CD1c-positive myeloid dendritic cell (primary cell): ENCODE measurements around the gene TK2.
"Not testable (repeated sequence)": the region's sequence is repeated elsewhere in the genome, so short reads cannot be mapped to it uniquely, and the experiment has no call there.

ENCODE experiments used
- DNase-seq: peaks from one replicate; pipeline ENCODE4 v3.0.0-alpha.2; 2016; ENCODE audit errors: extremely low spot score

Gene TK2

DNA sequence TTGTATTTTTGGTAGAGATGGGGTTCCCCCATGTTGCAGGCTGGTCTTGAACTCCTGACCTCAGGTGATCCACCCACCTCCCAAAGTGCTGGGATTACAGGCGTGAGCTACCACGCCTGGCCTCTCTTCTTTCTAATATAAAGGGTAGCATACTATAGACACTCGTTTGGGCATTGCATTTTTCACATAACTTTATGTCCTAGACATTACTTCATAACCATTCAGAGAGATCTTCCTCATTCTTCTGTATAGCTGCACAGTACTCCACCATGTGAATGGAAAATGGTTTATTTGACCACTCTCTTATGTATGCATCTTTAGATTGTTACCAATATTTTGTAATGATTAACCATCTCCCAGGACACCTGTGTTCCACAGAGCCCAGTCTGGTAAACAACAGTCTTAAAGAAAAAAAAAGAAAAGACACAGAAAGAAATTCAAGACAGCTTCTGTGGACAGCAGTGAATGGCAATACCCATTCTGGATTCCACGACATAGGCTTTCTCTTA, 42.1 kb downstream of the TK2 start:
- DNase-seq = no peak

- DNase-seq = no peak
Observed at GRCh38 chr16:66503612-66504011, 46.3 kb downstream of the TK2 start.

DNA sequence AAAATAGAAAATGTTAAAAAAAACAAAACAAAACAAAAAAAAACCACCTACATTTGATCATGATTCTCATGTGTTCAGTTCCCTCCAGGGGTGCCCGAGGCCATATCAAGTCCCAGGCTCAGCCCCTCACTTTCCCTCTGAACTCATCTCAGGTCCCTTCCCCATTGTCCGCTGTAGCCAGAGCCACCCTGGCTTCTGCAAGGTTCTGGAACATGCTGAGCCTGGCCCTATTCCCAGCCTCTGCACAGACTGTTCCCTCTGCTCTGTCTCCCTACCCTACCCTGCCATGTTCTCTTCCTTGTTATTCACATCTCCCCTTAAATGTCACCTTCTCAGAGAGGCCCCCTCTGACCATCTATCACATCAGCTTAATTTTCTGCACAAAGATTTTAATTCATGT, 46.9 kb downstream of the TK2 start:
- DNase-seq = no peak

- no peak for DNase-seq
Observed at GRCh38 chr16:66502020-66502913, 47.7 kb downstream of the TK2 start.

DNA sequence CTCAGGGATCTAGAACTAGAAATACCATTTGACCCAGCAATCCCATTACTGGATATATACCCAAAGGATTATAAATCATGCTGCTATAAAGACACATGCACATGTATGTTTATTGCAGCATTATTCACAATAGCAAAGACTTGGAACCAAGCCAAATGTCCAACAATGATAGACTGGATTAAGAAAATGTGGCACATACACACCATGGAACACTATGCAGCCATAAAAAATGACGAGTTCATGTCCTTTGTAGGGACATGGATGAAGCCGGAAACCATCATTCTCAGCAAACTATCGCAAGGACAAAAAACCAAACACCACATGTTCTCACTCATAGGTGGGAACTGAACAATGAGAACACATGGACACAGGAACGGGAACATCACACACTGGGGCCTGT, 48.4 kb downstream of the TK2 start:
- DNase-seq = not testable (repeated sequence)

GRCh38 chr16:66497921-66498320, 52.0 kb downstream of the TK2 start:
- not testable (repeated sequence) for DNase-seq

GRCh38 chr16:66496226-66496625, 53.7 kb downstream of the TK2 start:
- not testable (repeated sequence) for DNase-seq

DNA sequence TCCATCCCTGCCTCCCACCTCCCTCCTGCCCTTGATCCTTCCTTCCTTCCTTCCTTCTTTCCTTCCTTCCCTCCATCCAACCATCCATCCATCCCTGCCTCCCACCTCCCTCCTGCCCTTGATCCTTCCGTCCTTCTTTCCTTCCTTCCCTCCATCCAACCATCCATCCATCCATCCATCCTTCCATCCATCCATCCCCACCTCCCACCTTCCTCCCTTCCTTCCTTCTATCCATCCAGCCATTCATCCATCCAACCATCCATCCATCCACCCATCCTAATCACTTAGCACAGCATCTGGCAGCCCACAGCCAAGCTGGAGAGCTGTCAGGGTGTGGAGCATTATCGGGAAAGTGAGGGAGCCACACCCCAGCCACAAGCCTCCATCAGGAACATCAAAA, 54.5 kb downstream of the TK2 start:
- no peak for DNase-seq

DNA sequence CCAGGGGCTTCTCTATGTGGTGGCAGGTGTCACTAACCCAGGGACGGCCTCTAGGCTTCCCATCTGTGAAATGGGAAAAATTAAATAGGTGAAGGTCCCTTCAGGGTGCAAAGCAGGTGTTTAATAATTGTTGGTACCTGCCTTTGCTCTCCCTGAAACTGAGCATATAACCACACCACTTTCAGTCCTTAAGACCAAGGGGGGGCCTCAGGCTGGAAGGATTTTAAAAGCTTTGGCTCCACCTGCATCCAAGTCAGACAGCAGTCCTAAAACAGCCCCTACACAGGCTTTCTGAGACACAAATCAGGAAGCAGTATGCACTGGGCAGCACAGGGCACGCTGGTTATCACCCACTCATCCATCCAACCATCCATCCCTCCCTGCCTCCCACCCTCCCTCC, 55.0 kb downstream of the TK2 start:
- DNase-seq = no peak

- no peak for DNase-seq
Observed at GRCh38 chr16:66493490-66494401, 56.2 kb downstream of the TK2 start.

DNA sequence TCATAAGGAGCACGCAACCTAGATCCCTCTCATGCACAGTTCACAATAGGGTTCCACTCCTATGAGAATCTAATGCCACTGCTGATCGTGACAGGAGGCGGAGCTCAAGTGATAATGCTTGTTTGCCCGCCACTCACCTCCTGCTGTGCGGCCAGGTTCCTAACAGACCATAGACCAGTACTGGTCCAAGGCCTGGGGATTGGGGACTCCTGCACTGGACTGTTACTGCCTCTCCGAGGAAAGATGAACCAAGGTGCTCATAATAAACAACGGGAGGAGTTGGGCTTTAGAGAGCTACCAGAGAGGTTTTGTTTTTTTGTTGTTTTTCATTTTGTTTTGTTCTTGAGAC, 58.2 kb downstream of the TK2 start:
- DNase-seq = no peak

DNA sequence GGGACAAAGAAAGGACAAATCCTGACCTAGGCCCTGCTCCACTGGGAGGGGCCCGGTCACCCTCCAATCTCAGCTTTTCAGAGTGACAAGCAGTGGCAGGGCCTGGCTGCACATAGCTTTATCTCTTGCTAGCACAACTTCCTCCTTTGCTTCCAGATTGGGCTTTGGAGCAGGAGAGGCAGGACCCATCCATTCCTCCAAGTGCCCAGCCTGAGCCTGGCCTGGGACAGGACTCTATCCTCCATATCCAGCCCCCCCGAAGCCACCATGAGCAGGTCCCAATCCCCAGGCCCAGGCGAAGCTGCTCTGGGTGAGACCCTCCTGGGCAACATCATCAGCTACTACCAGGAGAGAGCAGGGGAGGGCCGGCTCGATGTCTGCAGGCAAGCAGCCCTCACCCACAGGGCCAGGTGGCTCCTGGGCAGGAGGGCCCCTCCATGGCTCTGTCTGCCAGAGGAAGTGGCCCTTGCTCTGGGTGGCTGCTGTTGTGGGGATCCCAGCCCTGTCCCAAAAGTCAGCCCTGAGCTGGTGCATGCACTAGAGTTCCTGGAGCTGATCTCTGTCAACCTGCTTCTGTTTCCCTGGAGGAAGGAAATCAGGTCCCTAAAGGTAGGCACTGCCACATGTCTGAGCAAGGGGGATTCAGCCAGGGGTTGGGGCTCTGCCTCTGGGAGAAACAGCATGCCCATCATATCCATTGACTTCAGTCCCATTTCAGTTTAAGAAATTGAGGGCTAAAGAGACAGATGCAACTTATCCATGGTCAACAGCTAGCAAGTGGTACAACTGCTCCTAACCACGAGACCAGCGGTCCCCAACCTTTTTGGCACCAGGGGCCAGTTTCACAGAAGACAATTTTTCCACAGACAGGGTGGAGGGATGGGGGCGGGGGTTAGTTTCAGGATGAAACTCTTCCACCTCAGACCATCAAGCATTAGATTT, 58.9 kb downstream of the TK2 start:
- DNase-seq = peak; percentile 20

DNA sequence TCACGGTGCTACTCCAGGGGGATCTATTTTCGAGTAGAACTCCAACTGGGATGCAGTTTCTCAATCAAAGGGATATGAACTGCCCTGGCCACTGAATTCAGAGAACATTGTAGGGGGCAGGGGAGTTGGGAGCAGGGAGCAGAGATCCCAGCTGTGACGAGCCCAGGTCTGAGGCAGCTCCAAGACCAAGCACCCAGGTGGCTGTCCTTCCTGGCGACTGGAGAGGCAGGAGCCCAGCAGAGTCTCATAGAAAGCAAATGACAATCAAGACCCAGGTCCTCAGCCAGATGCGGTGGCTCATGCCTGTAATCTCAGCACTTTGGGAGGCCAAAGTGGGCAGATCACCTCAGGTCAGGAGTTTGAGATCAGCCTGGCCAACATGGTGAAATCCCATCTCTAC, 60.1 kb downstream of the TK2 start:
- DNase-seq = no peak

DNA sequence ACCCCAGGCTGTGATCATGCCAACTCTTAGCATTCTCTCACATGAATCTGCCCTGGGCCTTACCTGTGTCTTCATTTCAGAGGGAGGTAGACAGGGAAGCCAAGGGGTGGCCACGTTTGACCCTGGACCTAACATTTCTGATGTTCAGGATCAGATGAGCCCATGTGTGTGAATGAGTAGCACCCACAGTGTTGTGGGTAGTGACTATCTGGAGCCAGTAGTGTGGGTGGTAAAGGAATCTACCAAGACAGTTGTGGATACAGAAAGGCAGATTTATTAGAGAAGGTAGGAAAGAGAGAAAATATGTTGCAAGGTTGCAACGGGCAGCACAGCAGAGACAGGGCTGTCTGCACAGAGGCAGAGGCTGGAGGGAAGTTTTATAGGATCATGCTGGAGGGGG, 60.5 kb downstream of the TK2 start:
- DNase-seq = no peak

- DNase-seq = no peak
Observed at GRCh38 chr16:66488505-66488904, 61.4 kb downstream of the TK2 start.

GRCh38 chr16:66487580-66488275, 62.2 kb downstream of the TK2 start:
- no peak for DNase-seq

GRCh38 chr16:66486773-66487579, 62.9 kb downstream of the TK2 start:
- peak; percentile 92 for DNase-seq

DNA sequence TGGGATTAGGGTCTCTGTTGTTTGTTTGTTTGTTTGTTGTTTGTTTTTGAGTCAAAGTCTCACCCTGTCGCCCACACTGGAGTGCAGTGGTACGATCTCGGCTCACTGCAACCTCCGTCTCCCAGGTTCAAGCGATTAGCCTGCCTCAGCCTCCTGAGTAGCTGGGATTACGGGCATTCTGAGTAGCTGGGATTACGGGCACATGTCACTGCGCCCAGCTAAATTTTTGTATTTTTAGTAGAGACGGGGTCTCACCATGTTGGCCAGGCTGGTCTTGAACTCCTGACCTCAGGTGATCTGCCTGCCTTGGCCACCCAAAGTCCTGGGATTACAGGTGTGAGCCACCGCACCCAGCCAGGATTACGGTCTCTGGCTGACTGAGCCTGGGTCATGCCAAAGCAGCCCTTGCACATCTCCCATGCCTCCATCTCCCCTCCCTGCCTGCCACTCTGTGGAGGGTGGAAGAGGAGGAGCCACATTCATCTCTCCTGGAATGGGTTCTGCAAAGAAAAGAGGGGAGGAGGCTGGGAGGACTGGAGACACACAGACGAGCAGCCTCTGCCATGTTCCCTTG, 63.6 kb downstream of the TK2 start:
- no peak for DNase-seq

GRCh38 chr16:66485376-66485775, 64.5 kb downstream of the TK2 start:
- DNase-seq = peak; percentile 38
